H1 (cell line): ENCODE data around the gene CALM3. TPM values are rescaled to one million over a fixed set of nuclear protein-coding genes. Genes with fewer than 3 reads are reported as not detected.

ENCODE experiments used
- ATF3 ChIP-seq: IDR thresholded peaks from 2 replicates; pipeline ENCODE4 v1.6.1; 2011; ENCODE audit warnings: low read depth, mild to moderate bottlenecking, low read length; ENCODE audit not compliant: insufficient read depth
- SIRT6 ChIP-seq: IDR thresholded peaks from one replicate; pipeline ENCODE4 v1.7.1; 2012; ENCODE audit warnings: low read length, inconsistent platforms
- SP4 ChIP-seq: IDR thresholded peaks from 2 replicates; pipeline ENCODE4 v1.6.1; 2012; ENCODE audit warnings: low read length, inconsistent platforms
- TBP ChIP-seq: IDR thresholded peaks from 2 replicates; pipeline ENCODE4 v1.6.1; 2011; ENCODE audit warnings: low read depth, low read length, improper control_type of control experiment
- TCF12 ChIP-seq: IDR thresholded peaks from 2 replicates; pipeline ENCODE4 v1.6.1; 2011; ENCODE audit warnings: low read depth, mild to moderate bottlenecking, low read length
- polyA plus RNA-seq, 7 experiments: library from polyadenylated mRNA; depleted of rRNA in 3 of 7; stranded (reverse) in 5 of 7; unstranded in 2 of 7; fragments of >200 nt in 5 of 7; fragments of 200-250 nt in 2 of 7; gene quantifications; 1 replicate in 5 of 7; 2 replicates in 1 of 7; 4 replicates in 1 of 7; pipeline versions ENCODE4 v1.2.1 to v1.2.3, GENCODE V29; 2011 to 2013; ENCODE audit warnings: missing spikeins in 2 of 7, mixed read lengths in 2 of 7
- total RNA-seq: library from RNA; stranded (reverse); fragmentation: NEBNext Ultra II Directional; extraction: Animal tissue kit (Norgen Biotek cat#: 25700); gene quantifications from 2 replicates; pipeline ENCODE4 v1.2.1, GENCODE V29; 2021

The CALM3 gene
- total and polyA plus RNA-seq, 2 of the 8 experiments (the other 6 are each of a cell fraction or from before 2014, with no cell fraction given), result 315 to 326 TPM

GRCh38 chr19:46598372-46598917, 2.7 kb upstream of the CALM3 start (continued):
- TF ChIP-seq TCF12, result no peak
- no peak for TF ChIP-seq TBP
- TF ChIP-seq ATF3, result no peak
- TF ChIP-seq SIRT6, result no peak
- TF ChIP-seq SP4, result no peak
